ENCODE measurements around the gene CLIC2.
"Not testable (repeated sequence)": the region's sequence is repeated elsewhere in the genome, so short reads cannot be mapped to it uniquely, and the experiment has no call there.

CLIC2 gene
- 5.3 to 25.8 reads per million in 2 donors for total RNA-seq

DNA sequence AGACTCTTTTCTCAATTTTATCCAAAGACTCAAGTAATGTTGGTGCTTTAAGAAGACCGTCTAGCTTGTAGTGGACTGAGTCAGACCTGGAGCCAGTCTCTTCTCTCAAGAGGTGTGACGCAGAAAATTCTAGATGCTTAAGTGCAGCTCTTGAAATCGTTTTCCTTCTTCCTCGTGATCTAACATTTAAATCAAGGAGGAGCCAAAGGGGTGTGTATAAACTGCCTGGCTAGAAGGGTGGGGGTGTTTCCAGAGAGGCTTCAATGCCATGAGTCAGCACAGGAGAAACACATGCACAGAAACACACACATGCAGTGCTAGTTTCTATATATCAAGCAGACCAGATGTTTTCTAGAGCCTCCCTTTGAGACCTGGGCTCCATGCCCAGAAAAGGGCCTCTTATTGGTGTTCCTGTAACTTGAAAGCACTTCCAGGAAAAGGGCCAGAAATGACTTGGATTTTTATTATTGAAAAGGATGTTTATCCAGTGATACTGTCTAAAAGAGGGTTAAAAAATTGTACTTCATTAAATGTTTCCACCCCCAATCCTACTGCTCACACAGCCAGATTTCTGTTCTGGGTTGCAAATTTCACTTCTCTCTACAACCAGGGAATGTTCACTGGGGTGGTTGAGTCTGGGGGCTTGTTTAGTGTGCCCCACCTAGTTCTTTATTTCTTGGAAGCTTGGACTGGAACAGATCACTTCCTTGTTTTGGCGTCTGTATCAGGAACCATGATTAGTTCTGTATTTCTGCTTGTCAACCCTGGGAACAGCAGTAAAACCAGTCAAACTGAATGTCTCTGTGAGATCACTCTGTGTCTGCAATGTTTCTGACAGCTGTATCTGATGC lies at the start of gene CLIC2:
CLIC2 (minus strand) TSS at position 129 of the 851 bp plus-strand sequence. CDS start 187 bp downstream, outside the sequence.
- no peak for DNase-seq

DNA sequence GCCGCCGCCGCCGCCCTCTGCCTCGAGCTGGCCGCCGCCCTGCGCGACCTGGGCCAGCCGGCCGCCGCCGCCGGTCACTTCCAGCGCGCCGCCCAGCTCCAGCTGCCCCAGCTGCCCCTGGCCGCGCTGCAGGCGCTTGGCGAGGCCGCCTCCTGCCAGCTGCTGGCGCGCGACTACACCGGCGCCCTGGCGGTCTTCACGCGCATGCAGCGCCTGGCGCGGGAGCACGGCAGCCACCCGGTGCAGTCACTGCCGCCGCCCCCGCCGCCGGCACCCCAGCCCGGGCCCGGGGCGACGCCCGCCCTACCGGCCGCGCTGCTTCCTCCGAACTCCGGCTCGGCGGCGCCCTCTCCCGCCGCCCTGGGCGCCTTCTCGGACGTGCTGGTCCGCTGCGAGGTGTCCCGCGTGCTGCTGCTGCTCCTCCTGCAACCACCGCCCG lies 48.1 kb upstream of the CLIC2 start:
- DNase-seq = not testable (repeated sequence)

DNA sequence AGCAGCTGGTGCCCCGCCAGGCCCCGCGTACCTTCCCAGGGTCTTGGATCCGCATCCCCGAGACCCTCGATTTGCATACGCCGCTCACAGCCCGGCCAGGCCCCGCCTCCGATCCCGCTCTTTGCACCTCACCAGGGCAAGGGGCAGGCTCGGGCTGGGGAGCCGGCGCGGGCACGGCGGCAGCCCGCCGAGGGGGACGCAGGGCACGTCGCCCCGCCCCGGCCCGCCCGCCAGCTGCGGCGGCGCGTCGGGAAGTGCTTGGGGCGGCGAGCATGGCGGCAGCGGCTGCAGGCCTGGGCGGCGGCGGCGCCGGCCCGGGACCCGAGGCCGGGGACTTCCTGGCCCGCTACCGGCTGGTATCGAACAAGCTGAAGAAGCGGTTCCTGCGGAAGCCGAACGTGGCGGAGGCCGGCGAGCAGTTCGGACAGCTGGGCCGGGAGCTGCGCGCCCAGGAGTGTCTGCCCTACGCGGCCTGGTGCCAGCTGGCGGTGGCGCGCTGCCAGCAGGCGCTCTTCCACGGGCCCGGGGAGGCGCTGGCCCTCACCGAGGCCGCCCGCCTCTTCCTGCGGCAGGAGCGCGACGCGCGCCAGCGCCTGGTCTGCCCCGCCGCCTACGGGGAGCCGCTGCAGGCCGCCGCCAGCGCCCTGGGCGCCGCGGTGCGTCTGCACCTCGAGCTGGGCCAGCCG lies 47.6 kb upstream of the CLIC2 start, which contains the start of gene F8A2:
F8A2 (plus strand) TSS at position 253 of the 686 bp plus-strand sequence; CDS start at position 273, 20 bp downstream.
- DNase-seq = not testable (repeated sequence)

DNA sequence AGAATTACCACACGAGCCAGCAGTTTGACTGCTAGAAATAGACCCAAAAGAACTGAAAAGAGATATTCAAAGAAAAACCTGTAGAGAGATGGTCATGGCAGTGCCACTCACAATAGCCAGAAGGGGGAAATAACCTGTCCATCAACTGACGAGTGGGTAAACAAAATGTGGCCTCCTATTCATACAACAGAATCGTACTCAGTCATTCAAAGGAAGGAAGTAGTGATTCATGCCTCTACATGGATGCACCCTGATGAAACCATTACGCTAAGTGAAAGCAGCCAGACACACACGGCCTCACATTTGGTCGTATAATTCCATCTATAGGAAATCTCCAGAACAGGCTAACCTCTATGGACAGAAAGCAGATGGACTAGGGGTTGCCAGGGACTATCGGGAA lies 45.4 kb upstream of the CLIC2 start:
- not testable (repeated sequence) for DNase-seq

DNA sequence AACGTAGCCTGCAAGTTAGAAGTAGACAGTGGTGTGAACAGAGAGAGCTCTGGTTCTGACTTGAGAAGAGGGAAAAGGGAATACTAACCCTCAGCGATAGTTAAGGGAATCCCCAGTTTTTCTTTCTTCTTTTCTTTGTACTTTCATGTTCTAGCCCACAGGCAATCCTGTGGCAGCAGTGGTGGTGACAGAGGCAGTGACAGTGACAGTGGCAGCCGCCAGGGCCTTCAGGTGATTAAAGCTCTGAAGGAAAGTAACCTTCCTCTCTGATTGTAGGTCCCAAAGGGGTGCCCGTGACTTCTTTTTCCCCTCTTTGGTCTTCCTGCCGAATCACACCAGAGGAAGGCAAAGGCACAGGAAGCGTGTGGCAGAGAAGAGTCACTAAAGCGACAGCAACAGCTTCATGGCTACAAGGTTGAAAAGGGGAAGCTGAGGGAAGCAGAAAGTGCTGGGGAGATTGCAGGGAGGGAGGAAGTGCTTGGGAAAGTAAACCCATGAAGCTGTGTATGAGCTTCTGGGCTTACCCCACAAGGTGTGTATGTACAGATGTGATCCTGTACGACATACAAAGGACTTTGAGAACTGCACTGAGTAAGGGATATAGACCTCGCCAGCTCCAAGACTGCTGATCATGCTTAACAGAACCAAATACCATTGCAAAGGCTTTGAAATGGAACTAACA lies 39.5 kb upstream of the CLIC2 start:
- DNase-seq = not testable (repeated sequence)

GRCh38 chrX:155363712-155364111 lies 29.3 kb upstream of the CLIC2 start:
- not testable (repeated sequence) for DNase-seq

DNA sequence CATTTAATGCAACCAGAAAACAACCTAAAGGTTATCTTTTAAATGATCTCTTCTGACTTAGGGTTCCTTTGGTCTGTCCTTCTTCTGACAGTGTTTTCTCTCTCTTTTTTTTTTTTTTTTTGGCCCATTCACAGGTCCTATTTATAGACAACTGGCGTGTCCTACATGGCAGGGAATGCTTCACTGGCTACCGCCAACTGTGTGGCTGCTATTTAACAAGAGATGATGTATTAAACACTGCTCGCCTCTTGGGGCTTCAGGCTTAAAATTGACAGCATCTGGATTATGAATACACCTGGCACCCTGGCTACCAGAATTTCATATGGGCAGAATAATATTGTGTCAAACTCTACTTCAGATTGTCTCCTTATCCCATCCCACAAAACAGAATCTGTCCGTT lies 15.0 kb upstream of the CLIC2 start:
- not testable (repeated sequence) for DNase-seq

DNA sequence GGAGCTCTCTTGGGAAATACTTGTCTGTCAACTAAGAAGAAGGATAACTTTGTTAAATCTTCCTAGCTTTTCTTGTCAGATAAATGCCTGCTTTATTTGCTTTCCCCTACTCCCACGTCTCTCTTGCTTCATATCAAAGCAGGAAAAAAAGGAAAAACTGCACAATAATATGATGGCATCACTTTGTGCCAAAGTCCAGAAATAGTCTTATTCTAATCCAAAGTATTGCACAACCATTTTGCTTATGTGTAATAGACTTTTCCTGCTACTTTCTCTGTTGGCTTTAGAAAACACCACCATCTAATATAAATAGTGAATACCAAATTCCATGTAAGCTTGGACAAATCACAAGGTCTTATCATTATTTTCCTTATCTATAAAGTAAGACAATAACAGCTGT lies 11.3 kb upstream of the CLIC2 start:
- DNase-seq = not testable (repeated sequence)

DNA sequence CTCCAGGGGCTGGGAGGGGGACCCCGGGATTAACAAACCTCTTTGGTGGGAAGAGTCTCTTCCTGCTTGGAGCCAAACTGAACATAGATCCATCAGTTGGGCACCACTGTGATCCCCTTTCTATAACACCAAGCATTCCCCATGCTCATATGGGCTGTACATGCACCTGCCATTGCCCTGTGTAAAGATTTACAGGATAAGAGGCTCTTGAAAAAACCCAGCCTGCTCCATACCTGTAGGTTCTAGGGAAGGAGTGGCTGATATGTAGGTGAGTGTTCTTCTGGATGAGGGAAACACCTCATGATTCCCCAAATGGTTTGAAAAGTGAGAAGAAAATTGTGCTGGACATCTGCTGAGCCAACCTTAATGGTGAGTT lies 911 bp upstream of the CLIC2 start:
- not testable (repeated sequence) for DNase-seq

DNA sequence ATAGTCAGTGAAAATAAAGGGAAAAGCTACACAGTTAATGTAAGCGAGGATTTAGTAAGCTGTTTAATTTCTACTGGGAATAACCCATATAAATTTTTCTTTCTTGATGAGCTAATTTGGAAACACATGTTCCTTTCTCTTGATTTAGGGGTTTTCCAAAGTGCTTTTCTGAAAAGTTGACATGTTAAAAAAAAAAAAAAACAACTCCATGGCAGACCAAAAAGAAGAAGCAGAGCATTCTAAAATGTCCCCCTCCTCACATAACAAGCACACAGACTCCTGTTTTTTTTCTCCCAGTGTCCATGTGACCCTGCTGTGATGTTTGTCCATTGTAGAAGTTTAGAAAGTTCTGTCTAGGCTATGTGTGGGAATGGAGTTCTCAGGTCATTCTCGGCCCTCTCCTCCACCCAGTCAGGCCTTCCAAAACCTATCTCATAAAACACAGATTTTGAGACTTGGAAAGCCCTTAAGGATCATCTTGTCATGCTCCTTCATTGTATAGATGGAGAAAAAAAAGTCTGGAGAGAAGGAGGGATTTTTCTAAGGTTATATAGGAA lies 792 bp downstream of the CLIC2 start:
- no peak for DNase-seq

- no peak for DNase-seq
Measured at GRCh38 chrX:155330992-155331391, 3.4 kb downstream of the CLIC2 start.

GRCh38 chrX:155329293-155329692 lies 5.1 kb downstream of the CLIC2 start:
- no peak for DNase-seq

- DNase-seq = no peak
Measured at GRCh38 chrX:155326610-155327009, 7.8 kb downstream of the CLIC2 start.

DNA sequence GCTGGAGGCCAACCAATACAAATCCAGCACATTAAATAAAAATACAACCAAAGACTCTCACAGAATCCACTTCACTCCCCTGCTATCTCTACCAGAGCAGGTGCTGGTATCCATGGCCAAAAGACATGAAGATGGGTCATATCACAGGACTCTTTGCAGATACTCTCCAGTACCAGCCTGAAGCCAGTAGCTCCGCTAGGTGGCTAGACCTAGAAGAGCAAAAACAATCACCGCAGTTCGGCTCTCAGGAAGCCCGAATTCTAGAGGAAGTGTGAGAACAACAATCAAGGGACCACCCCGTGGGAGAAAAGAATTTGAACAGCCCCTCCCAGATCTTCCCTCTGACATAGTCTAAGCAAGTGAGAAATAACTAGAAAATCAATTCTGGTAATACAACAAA lies 20.2 kb downstream of the CLIC2 start:
- DNase-seq = no peak

GRCh38 chrX:155313766-155314165 lies 20.6 kb downstream of the CLIC2 start:
- no peak for DNase-seq

- no peak for DNase-seq
Measured at GRCh38 chrX:155293771-155294170, 40.6 kb downstream of the CLIC2 start.

DNA sequence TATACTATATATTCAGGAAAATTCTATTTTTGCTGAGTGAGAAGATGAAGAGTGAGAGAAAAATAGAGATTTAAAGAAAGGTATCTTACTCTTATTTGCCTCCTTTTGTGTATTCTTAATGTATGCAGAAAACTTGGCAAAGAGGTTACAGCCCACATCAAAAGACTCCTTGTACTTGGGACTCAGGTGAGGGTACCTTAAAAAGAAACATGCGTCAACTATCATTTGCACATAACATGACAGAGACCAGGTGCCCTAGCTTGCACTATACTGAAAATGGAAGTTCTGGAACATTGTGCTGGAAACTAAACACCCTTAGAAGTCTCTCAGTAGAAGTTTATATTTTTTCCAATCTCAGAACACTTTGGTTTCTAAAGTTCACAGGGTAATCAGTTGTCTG lies 54.5 kb downstream of the CLIC2 start:
- DNase-seq = no peak

- DNase-seq = no peak
Measured at GRCh38 chrX:155270969-155271368, 63.4 kb downstream of the CLIC2 start.

GRCh38 chrX:155267995-155268394 lies 66.4 kb downstream of the CLIC2 start:
- not testable (repeated sequence) for DNase-seq

DNA sequence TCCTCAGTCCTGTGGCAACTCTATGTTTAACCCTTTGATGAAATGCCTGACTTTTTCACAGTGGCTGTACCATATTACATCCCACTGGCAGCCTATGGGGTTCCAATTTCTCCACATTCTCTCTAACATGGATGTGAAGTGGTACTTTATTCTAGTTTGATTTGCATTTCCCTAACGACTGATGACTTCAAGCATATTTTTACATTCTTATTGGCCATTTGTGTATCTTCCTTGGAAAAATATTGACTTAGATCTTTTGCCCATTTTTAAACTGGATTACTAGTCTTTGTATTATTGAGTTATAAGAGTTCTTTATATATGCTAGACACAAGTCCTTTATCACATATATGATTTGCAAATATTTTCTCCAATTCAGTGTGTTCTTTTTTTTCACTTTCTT lies 68.0 kb downstream of the CLIC2 start:
- no peak for DNase-seq

- peak; percentile 40 for DNase-seq
Measured at GRCh38 chrX:155263854-155264628, 70.4 kb downstream of the CLIC2 start, which contains the start of gene RAB39B. RAB39B (minus strand) TSS chrX:155264491; CDS start chrX:155264288, 203 bp downstream.

Data from activated gamma-delta T cell (primary cell).